ENCODE results near the gene AEBP2.
"Not testable (repeated sequence)": the region's sequence is repeated elsewhere in the genome, so short reads cannot be mapped to it uniquely, and the experiment has no call there.

AEBP2 gene

GRCh38 chr12:19421503-19422282 is 17.6 kb upstream of the AEBP2 start:
- DNase-seq (ENCODE audit: low read depth, low spot score) = no peak

DNA sequence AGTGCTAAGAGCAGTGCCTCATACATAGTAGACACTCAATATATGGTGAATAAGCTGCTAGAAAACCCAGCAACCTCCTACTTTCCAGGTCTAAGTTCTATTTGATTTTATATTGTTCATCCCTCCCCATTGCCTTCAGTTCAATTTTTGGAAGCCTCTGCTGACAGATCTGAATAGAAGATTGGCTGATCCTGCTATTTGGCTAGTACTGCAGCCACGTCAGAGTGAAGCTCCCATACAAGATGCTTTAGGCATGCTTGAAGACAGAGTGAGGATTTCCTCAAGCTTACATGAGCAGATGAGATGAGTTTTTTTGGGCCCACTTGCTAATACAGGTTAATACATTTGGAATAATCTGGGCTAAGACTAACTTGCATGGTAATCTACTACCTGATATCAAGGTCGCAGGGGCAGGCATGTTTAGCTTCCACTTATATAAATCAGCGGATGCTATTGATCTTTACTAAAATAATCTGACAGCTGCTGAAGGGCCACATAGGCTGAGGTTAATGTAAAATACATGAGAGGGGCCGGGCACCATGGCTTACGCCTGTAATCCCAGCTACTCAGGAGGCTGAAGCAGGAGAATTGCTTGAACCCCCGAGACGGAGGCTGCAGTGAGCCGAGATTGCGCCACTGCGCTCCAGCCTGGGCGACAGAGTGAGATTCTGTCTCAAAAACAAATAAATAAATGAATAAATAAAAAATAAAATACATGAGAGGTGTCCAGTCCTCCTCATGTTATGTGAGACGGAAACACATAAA is 15.9 kb upstream of the AEBP2 start:
- no peak for DNase-seq (ENCODE audit: low read depth, low spot score)

- no peak for DNase-seq (ENCODE audit: low read depth, low spot score)
These were observed 11.0 kb upstream of the AEBP2 start for GRCh38 chr12:19428246-19428645.

GRCh38 chr12:19429491-19429890 is 9.8 kb upstream of the AEBP2 start:
- not testable (repeated sequence) for DNase-seq (ENCODE audit: low read depth, low spot score)

GRCh38 chr12:19430988-19431387 is 8.3 kb upstream of the AEBP2 start:
- no peak for DNase-seq (ENCODE audit: low read depth, low spot score)

DNA sequence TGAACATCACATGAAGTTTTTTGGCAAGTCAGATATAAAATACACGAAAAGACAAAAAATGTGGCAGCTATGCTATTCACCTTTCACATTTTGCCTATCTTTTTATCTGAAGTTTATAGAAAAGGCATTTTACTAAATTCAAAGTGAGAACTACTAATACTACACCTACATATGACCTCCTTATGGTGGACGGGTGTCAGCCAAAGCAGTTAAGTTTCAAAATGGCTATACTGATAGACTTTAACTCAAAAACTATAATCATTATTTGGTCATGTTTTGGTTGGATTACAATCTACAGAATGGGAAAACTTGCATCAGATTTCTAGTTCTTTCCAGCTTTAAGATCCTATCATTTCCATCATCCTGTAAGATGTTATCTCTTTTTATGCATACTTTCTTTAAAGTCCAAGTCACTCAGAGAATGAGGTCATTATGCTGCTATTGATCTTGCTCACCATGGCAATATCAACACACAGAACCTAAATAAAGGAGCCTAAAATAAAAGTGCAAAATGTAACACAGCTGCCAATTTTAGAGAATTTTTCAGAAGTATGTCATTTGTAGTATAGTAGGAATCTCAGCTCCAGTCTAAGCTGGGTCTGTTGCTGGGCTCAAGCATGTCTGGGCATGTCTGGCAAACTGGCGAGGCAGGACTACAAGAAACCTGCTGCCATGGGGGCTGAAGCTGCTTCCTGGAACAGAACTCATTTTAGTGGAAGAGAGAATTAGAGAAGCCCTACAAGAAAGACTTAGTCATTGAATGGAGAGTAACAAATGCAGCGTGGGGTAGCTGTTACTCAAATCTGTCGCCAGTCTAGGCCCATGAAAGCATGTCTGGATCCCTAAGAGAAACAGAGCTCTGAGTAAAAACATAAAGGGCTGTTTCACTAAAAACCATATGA is 7.6 kb upstream of the AEBP2 start:
- DNase-seq (ENCODE audit: low read depth, low spot score) = no peak

DNA sequence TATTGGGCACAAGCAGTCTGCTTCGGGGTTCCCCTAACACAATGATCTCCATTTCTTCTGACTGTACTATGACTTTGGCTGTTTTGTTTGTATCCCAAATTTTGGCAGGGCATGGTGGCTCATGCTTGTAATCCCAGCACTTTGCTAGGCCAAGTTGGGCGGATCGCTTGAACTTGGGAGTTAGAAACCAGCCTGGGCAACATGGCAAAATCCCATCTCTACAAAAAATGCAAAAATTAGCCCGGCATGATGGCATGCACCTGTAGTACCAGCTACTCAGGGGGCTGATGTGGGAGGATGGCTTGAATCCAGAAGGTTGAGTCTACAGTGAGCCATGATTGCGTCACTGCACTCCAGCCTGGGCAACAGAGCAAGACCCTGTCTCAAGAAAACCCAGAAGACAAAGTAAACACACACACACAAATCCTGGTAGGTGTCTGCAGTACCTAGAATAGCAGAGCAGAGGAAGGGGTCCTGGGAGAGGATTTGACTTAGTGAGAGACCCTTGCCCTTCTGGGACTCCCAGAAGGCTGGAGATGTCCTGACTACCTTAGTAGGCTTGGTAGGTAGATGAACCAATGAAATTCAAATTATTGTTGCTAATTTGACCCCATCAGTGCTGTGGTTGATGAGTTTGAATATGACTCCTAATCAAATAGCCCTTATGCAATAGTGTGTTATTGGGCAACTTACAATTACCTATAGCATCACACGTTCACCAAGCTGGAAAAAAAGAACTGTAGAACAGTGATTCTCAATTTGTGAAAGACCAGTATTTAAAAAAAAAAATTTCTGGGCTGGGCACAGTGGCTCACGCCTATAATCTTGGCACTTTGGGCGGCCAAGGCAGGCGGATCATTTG is 6.8 kb upstream of the AEBP2 start:
- DNase-seq (ENCODE audit: low read depth, low spot score) = no peak

DNA sequence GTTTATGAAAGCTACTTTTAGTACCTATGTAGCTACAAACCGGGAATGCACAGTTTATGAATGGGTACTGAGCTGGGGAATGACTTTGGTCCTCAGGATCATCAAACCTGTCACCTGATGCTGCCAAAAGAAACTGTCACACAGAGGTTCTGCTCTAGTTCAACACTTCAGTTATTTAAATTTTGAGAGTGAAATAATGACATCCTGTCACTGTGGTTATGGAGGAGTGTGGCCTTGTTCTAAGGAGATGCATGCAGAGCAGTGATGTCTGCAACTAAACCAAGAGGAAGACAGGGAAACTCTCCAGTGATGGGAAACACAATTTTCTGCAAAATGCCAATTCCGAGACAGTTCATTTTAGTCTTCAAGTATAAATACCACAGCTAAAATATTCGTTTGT is 4.8 kb upstream of the AEBP2 start:
- DNase-seq (ENCODE audit: low read depth, low spot score) = no peak

- DNase-seq (ENCODE audit: low read depth, low spot score) = no peak
These were observed 3.3 kb upstream of the AEBP2 start for GRCh38 chr12:19435831-19436497.

GRCh38 chr12:19436931-19437330 is 2.4 kb upstream of the AEBP2 start:
- no peak for DNase-seq (ENCODE audit: low read depth, low spot score)

DNA sequence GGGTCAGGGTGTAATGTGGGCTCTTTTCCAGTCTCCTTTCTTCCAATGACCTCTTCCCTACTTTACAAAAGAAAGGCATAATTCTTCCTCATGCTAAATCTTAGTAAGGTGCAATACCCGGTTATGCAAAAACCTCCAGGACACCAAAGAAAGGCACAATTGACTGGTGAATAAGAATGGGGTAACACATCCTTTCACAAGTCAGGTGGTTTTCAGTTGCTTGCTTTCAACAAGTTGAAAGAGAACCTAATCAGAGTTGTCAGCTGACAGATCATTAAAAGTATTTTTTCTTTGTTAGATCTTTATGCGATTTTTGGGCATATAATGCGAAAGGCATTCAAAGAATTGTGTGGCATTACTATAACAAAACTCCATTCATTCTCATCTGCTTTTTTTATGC is 1.3 kb upstream of the AEBP2 start:
- no peak for DNase-seq (ENCODE audit: low read depth, low spot score)

DNA sequence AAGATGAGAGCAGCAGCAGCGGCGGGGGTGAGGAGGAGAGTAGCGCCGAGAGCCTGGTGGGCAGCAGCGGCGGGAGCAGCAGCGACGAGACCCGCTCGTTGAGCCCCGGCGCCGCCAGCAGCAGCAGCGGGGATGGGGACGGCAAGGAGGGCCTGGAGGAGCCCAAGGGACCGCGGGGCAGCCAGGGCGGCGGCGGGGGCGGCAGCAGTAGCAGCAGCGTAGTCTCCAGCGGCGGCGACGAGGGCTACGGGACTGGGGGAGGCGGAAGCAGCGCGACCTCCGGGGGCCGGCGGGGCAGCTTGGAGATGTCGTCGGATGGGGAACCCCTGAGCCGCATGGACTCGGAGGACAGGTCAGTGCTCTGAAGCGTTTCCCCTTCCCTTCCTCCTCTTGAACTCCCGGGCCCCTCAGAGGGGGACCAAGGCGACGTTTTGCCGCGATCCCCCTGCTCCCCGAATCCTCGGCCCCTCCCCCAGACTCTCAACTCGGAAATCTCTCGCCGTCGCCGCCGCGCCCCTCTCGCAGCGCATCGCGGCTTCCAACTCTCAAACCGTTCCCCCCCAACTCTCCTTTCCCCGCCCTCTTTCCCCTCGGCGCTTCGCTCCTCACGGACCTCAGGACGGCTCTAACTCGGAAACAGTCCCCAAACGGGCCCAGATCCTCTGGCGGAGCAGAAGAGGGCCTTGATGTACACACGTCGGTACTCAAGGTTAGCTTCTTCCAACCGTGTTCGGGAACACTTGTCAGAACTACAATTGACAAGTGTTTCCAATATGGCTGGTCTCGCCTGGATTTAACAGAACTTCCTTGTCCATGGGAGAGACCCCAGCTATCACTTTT is 947 bp downstream of the AEBP2 start:
- no peak for DNase-seq (ENCODE audit: low read depth, low spot score)

DNA sequence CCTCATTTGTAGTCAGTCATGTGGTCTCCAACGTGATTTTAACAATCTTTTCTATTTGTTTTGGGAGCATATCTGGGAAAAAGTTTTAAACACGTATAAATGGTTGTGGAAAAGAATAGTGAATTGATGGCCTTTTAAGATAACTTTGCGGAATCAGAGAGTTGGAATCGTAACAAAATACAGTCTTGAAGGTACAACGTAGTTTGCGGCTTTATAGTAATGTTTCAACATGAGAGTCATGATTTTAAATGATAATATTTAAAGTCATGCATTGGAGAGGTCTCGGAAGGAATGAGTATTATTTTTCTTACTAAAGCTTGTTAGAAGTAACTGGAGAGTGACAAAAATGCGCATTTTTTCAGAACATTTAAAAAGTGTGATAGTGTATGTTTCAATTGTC is 1.6 kb downstream of the AEBP2 start:
- no peak for DNase-seq (ENCODE audit: low read depth, low spot score)

GRCh38 chr12:19443585-19443984 is 4.3 kb downstream of the AEBP2 start:
- DNase-seq (ENCODE audit: low read depth, low spot score) = no peak

GRCh38 chr12:19444097-19444496 is 4.8 kb downstream of the AEBP2 start:
- DNase-seq (ENCODE audit: low read depth, low spot score) = no peak

DNA sequence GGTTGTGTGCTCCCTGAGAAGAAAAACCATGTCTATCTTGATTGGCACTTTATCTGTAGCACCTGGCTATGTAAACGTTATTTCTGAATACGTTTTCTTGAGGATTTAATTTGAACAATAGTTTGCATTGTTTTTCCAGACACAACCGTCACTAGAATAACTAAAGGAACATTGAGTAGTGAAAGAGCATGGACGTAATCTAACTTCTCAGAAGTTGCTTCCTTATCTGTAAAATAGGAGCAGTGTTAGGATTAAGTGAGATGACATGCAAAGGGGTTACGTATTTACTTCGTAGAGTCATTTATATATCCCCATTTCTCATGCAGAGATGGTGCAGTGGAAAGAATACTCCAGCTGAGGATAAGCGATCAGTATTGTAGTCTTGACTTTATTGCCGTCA is 8.1 kb downstream of the AEBP2 start:
- DNase-seq (ENCODE audit: low read depth, low spot score) = no peak

DNA sequence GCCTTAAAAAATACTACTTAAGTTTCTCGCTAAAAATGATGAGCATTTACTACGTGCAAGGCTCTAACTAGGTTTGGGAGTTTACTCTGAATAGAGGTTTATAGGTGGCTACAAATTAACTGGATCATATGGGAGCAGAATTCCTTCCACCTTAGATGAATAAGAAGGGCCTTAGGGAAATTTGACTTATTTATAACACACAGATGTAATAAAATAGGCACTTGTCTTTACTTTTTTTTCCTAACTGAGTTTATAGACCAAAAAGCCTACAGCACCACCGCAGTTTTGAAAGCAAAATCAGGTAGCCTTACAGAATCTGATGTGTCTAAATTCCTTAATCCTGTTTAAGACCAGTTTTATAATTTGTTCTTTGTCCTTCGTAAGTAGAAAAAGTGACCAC is 10.5 kb downstream of the AEBP2 start:
- no peak for DNase-seq (ENCODE audit: low read depth, low spot score)

DNA sequence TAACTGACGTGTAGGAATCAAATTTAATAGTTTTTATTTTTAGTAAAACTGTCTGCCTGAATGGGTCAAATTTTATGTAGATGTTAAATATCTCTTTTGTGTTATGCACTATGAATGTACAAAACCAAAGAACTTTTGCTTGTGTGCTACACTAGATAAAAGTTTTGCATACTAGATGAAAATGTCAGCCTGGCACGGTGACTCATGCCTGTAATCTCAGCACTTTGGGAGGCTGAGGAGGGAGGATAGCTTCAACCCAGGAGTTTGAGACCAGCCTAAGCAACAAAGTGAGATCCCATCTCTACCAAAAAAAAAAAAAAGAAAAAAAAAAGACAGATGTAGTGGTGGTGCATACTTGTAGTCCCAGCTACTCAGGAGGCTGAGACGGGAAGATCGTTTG is 11.1 kb downstream of the AEBP2 start:
- no peak for DNase-seq (ENCODE audit: low read depth, low spot score)

- DNase-seq (ENCODE audit: low read depth, low spot score) = no peak
These were observed 11.9 kb downstream of the AEBP2 start for GRCh38 chr12:19451196-19451595.

DNA sequence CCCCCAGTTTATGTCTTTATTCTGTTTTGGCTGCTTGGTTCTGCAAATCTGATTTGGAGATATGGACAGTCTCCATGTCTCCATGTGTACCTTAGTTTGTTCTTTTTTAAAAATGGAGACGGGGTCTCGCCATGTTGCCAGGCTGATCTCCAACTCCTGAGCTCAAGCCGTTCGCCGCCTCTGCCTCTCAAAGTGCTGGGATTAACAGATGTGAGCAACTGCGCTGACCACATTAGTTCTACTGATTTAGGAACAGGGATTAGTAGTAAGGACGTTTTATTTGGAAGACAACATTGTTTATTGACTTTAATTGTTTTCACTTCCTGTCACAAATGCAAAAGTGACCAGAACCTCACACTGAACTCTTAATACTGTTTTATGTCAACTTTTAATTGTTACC is 14.7 kb downstream of the AEBP2 start:
- no peak for DNase-seq (ENCODE audit: low read depth, low spot score)
